Endothelial cell of umbilical vein (primary cell): ENCODE data around the gene PARD3B. TPM values are rescaled to one million over a fixed set of nuclear protein-coding genes. Genes with fewer than 3 reads are reported as not detected.

Experiments
- BruUV-seq: library from RNA; stranded (reverse); fragments of 400-500 nt; replicated peaks from 2 replicates; lab custom pipeline; 2021; lab: Mats Ljungman, UMichigan
- CTCF ChIA-PET: fragments of 300-600, 350-600 bp; sonication (Branson Sonifier 250); formaldehyde crosslinking; loops from one replicate; lab custom pipeline; 2021; ENCODE audit warnings: antibody characterized with exemption, inconsistent platforms; lab: Charles Lee
- POLR2A ChIA-PET: fragments of 300-600, 350-600 bp; sonication (Branson Sonifier 250); formaldehyde crosslinking; loops from one replicate; lab custom pipeline; 2021; ENCODE audit warnings: antibody characterized with exemption, inconsistent platforms; lab: Charles Lee
- DNase-seq: peaks from one replicate; pipeline ENCODE4 v3.0.0-alpha.2; 2011; ENCODE audit warnings: low read depth, low spot score
- FAIRE-seq: peaks from 2 replicates; lab custom pipeline; 2011; peaks lifted over from hg19 to GRCh38; lab: Jason Lieb, UNC
- H2AFZ ChIP-seq: 2 replicates; pipeline ENCODE4 v1.6.0; 2012; ENCODE audit warnings: low read depth, low read length, control low read depth, inconsistent platforms
- H3K27ac ChIP-seq: 2 replicates; pipeline ENCODE4 v1.5.1; 2011; ENCODE audit warnings: low read depth, mild to moderate bottlenecking, control low read depth, low read length, moderate library complexity; ENCODE audit not compliant: insufficient read depth
- H3K27me3 ChIP-seq, 2 experiments: 2 replicates each; pipeline versions ENCODE4 v1.6.0 to v1.6.1; 2011; ENCODE audit warnings: low read length in 2 of 2, mixed read lengths in 1 of 2; ENCODE audit not compliant: control insufficient read depth in 2 of 2, insufficient read depth in 2 of 2
- H3K36me3 ChIP-seq, 2 experiments: 2 replicates in 1 of 2; 3 replicates in 1 of 2; pipeline ENCODE4 v1.5.1; 2011; ENCODE audit warnings: low read length in 2 of 2, mild to moderate bottlenecking in 1 of 2, moderate library complexity in 1 of 2; ENCODE audit not compliant: control insufficient read depth in 2 of 2, insufficient read depth in 2 of 2; ENCODE audit errors: extremely low read depth in 1 of 2
- H3K4me1 ChIP-seq: 3 replicates; pipeline ENCODE4 v1.5.1; 2011; ENCODE audit warnings: mild to moderate bottlenecking, low read length; ENCODE audit not compliant: control insufficient read depth, insufficient read depth; ENCODE audit errors: extremely low read depth
- H3K4me2 ChIP-seq: 2 replicates; pipeline ENCODE4 v1.6.1; 2011; ENCODE audit warnings: low read length, control low read depth, mixed read lengths; ENCODE audit not compliant: insufficient read depth
- H3K4me3 ChIP-seq, 3 experiments: fragments of 200-600 bp in 1 of 3; sonication (generic), shearing (Covaris generic) in 1 of 3; replicated peaks in 1 of 3; 2 replicates each; pipeline ENCODE4 v1.5.1; 2011 to 2016; ENCODE audit warnings: control low read depth in 3 of 3, low read length in 3 of 3, mild to moderate bottlenecking in 2 of 3, inconsistent platforms in 1 of 3, low read depth in 1 of 3, moderate library complexity in 1 of 3; ENCODE audit not compliant: insufficient read depth in 1 of 3
- H3K79me2 ChIP-seq: 2 replicates; pipeline ENCODE4 v1.6.0; 2012; ENCODE audit warnings: low read length, inconsistent platforms; ENCODE audit not compliant: control insufficient read depth, insufficient read depth
- H3K9ac ChIP-seq: replicated peaks from 2 replicates; pipeline ENCODE3; 2011; ENCODE audit warnings: low read length, control low read depth; ENCODE audit not compliant: insufficient read depth; ENCODE audit errors: extremely low read depth
- H3K9me1 ChIP-seq: replicated peaks from 3 replicates; pipeline ENCODE4 v1.6.0; 2011; ENCODE audit warnings: mild to moderate bottlenecking, low read length; ENCODE audit not compliant: control insufficient read depth, insufficient read depth; ENCODE audit errors: extremely low read depth
- H3K9me3 ChIP-seq: replicated peaks from 2 replicates; pipeline ENCODE4 v1.5.1; 2012; ENCODE audit warnings: low read length, inconsistent platforms; ENCODE audit not compliant: control insufficient read depth, insufficient read depth
- H4K20me1 ChIP-seq: replicated peaks from 2 replicates; pipeline ENCODE3; 2011; ENCODE audit warnings: mild to moderate bottlenecking, low read length; ENCODE audit not compliant: control insufficient read depth, insufficient read depth; ENCODE audit errors: extremely low read depth
- CTCF ChIP-seq, 2 donors: IDR thresholded peaks; 1 replicate in 1 of 2; 2 replicates in 1 of 2; pipeline ENCODE4 v1.5.1; 2011; ENCODE audit warnings: low read length in 2 of 2, mild to moderate bottlenecking in 2 of 2, moderate library complexity in 2 of 2, control low read depth in 1 of 2, inconsistent platforms in 1 of 2, low read depth in 1 of 2; ENCODE audit not compliant: insufficient read depth in 1 of 2; ENCODE audit errors: extremely low read depth in 1 of 2
- EZH2 ChIP-seq: IDR thresholded peaks from 2 replicates; pipeline ENCODE4 v1.6.1; 2012; ENCODE audit warnings: borderline replicate concordance, low read depth, mild to moderate bottlenecking, moderate library complexity, low read length, inconsistent platforms; ENCODE audit not compliant: severe bottlenecking
- FOS ChIP-seq: IDR thresholded peaks from 2 replicates; pipeline ENCODE4 v1.6.1; 2011; ENCODE audit warnings: mild to moderate bottlenecking, low read length, moderate library complexity, borderline replicate concordance; ENCODE audit not compliant: insufficient read depth
- GATA2 ChIP-seq: IDR thresholded peaks from 2 replicates; pipeline ENCODE4 v1.7.0; 2011; ENCODE audit warnings: low read depth, mild to moderate bottlenecking, moderate library complexity, mixed read lengths, low read length; ENCODE audit not compliant: insufficient read length, insufficient read depth
- JUN ChIP-seq: IDR thresholded peaks from 2 replicates; pipeline ENCODE4 v1.6.1; 2011; ENCODE audit warnings: borderline replicate concordance, low read depth; ENCODE audit not compliant: insufficient read length, insufficient read depth
- MYC ChIP-seq: IDR thresholded peaks from one replicate; pipeline ENCODE4 v1.6.1; 2011; ENCODE audit warnings: mild to moderate bottlenecking, low read depth, low read length
- POLR2A ChIP-seq: IDR thresholded peaks from 2 replicates; pipeline ENCODE4 v1.6.1; 2012; ENCODE audit warnings: low read depth, mild to moderate bottlenecking, control low read depth, low read length
- POLR2AphosphoS5 ChIP-seq: IDR thresholded peaks from 2 replicates; pipeline ENCODE4 v1.6.1; 2012; ENCODE audit warnings: low read depth, mild to moderate bottlenecking, control low read depth, low read length, moderate library complexity; ENCODE audit not compliant: insufficient read depth
- dilution Hi-C: fragments of 300-500 bp; cut with MboI; formaldehyde crosslinking; loops from one replicate; pipeline ENCODE4 v1.15.0; 2019; ENCODE audit warnings: low sequenced_read_pairs; ENCODE audit not compliant: extremely low pct_ligation_motif_present
- intact Hi-C: fragments of 100-400 bp; cut with micrococcal nuclease; formaldehyde crosslinking; loops from one replicate; pipeline ENCODE4 v1.10.0; 2022
- polyA plus RNA-seq, 4 experiments: library from polyadenylated mRNA; depleted of rRNA in 3 of 4; stranded (reverse) in 3 of 4; unstranded in 1 of 4; fragments of >200 nt; gene quantifications; 2 replicates each; pipeline versions ENCODE4 v1.2.1 to v1.2.3, GENCODE V29; 2011 to 2012; ENCODE audit warnings: missing spikeins in 1 of 4
- total RNA-seq: library from RNA; stranded (reverse); gene quantifications from 2 replicates; pipeline ENCODE4 v1.2.3, GENCODE V29; 2021
- TF ChIP-seq, protein P1 (sequence below): IDR thresholded peaks from 2 replicates; pipeline ENCODE4 v1.6.1; 2011; ENCODE audit not compliant: insufficient read depth, insufficient read length

PARD3B gene
- total and polyA plus RNA-seq, 2 donors (not counting 3 experiments of a cell fraction or from before 2014, with no cell fraction given), result 2.2 to 30.9 TPM

DNA sequence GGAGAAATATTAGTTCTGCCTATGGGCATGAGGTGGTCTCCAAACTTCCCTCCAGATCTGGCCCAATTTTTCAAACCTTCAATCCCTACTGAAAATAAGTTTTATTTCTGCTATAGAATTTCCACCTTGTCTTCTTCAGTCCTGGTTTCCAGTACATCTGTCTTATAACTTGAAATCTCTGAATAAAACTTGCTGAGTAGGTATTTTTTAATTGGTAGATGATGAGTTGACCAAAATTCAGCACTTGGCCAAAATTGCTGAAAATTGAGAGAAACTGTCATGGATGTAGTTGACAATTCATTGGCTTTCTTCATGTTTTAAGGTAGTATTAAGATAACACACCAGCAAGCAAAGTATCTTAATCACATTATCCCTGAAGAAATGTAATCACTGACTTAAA is 206.2 kb downstream of the PARD3B start:
- H3K79me2 ChIP-seq, result no peaks in the 10 kb centered on the region
- H2AFZ ChIP-seq, result no peak overlapping the region
- intact Hi-C loops, result no loop called here
- no peak for DNase-seq
- H3K9me3 ChIP-seq, result no peaks in the 10 kb centered on the region
- H3K27me3 ChIP-seq, result no peaks in the 10 kb centered on the region
- H3K4me2 ChIP-seq, result no peak overlapping the region
- H3K9ac ChIP-seq, result no peak overlapping the region
- H3K9me1 ChIP-seq, result no peaks in the 10 kb centered on the region
- no peak for FAIRE-seq
- ChIA-PET POLR2A (no interaction called here), CTCF (no interaction called here)
- peaks cover 2% of the 10 kb centered on the region for H3K4me1 ChIP-seq
- no peak overlapping the region for H3K27ac ChIP-seq
- dilution Hi-C loops, result no loop called here
- H3K36me3 ChIP-seq, result no peaks in the 10 kb centered on the region
- no TSS peak for BruUV-seq
- no peaks in the 10 kb centered on the region for H4K20me1 ChIP-seq
- no peak overlapping the region for H3K4me3 ChIP-seq
- TF ChIP-seq CTCF (IDR thresholded peaks at IDR 0.05; ENCODE audit: extremely low read depth in 1 of 2, insufficient read depth in 1 of 2, low read depth in 1 of 2, low read length in 2 of 2) (no peak), FOS (no peak), POLR2AphosphoS5 (no peak), JUN (no peak), EZH2 (no peak), GATA2 (no peak), POLR2A (no peak), MYC (no peak)
- TF ChIP-seq, protein P1, sequence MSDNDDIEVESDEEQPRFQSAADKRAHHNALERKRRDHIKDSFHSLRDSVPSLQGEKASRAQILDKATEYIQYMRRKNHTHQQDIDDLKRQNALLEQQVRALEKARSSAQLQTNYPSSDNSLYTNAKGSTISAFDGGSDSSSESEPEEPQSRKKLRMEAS, result no peak
